Caco-2 (cell line): ENCODE data around the gene TM9SF3. TPM values are rescaled to one million over a fixed set of nuclear protein-coding genes. Genes with fewer than 3 reads are reported as not detected.

Experiments used
- BruUV-seq: library from RNA; stranded (reverse); fragments of 400-500 nt; replicated peaks from 2 replicates; lab custom pipeline; 2021; lab: Mats Ljungman, UMichigan
- CTCF ChIA-PET: fragments of 300-600 bp; sonication (Branson Sonifier 250); formaldehyde crosslinking; loops from one replicate; lab custom pipeline; 2022; ENCODE audit warnings: antibody characterized with exemption; lab: Charles Lee
- POLR2A ChIA-PET: fragments of 300-600 bp; sonication (Branson Sonifier 250); formaldehyde crosslinking; loops from one replicate; lab custom pipeline; 2022; ENCODE audit warnings: antibody characterized with exemption; lab: Charles Lee
- DNase-seq, 2 experiments: peaks; one replicate each; pipeline versions ENCODE4 v3.0.0 to v3.0.0-alpha.2; 2020 to 2022
- H3K27me3 ChIP-seq: replicated peaks from 2 replicates; pipeline ENCODE4 v1.6.0; 2011; ENCODE audit warnings: low read length; ENCODE audit not compliant: control insufficient read depth, insufficient read depth
- H3K36me3 ChIP-seq: 2 replicates; pipeline ENCODE4 v1.5.1; 2011; ENCODE audit warnings: low read length; ENCODE audit not compliant: control insufficient read depth, insufficient read depth
- H3K4me1 ChIP-seq: fragments of 250-450 bp; sonication (Bioruptor Pico); 2 replicates; pipeline ENCODE4 v1.5.1; 2020; ENCODE audit warnings: mild to moderate bottlenecking
- H3K4me3 ChIP-seq: 2 replicates; pipeline ENCODE4 v1.5.1; 2011; ENCODE audit warnings: low read depth, mild to moderate bottlenecking, control low read depth, low read length
- H3K9me3 ChIP-seq: fragments of 250-450 bp; sonication (Bioruptor Pico); 2 replicates; pipeline ENCODE4 v1.5.1; 2020; ENCODE audit warnings: mild to moderate bottlenecking, moderate library complexity
- H3K27ac Mint-ChIP-seq: one replicate; pipeline ENCODE4 v1.8.0; 2022; ENCODE audit warnings: mixed read lengths; ENCODE audit not compliant: unreplicated experiment
- H3K27me3 Mint-ChIP-seq: one replicate; pipeline ENCODE4 v1.8.0; 2022; ENCODE audit warnings: mixed read lengths; ENCODE audit not compliant: insufficient read depth, unreplicated experiment
- H3K36me3 Mint-ChIP-seq: one replicate; pipeline ENCODE4 v1.8.0; 2022; ENCODE audit warnings: mild to moderate bottlenecking, mixed read lengths; ENCODE audit not compliant: insufficient read depth, unreplicated experiment
- H3K4me1 Mint-ChIP-seq: one replicate; pipeline ENCODE4 v1.8.0; 2022; ENCODE audit warnings: low read depth, mixed read lengths; ENCODE audit not compliant: unreplicated experiment
- H3K4me3 Mint-ChIP-seq: one replicate; pipeline ENCODE4 v1.8.0; 2022; ENCODE audit warnings: mild to moderate bottlenecking, moderate library complexity, mixed read lengths; ENCODE audit not compliant: unreplicated experiment
- H3K9me3 Mint-ChIP-seq: one replicate; pipeline ENCODE4 v1.8.0; 2022; ENCODE audit warnings: mixed read lengths; ENCODE audit not compliant: unreplicated experiment
- CTCF ChIP-seq, 2 experiments: fragments of 200-600 bp in 1 of 2; IDR thresholded peaks; 1 replicate in 1 of 2; 2 replicates in 1 of 2; pipeline versions ENCODE4 v1.5.1 to v1.8.0; 2011 to 2022; ENCODE audit warnings: antibody characterized with exemption in 1 of 2, control low read depth in 1 of 2, inconsistent platforms in 1 of 2, low read depth in 1 of 2, low read length in 1 of 2, mild to moderate bottlenecking in 1 of 2, moderate library complexity in 1 of 2; ENCODE audit not compliant: insufficient read depth in 1 of 2, severe bottlenecking in 1 of 2, unreplicated experiment in 1 of 2
- intact Hi-C: fragments of 100-400 bp; cut with micrococcal nuclease; formaldehyde crosslinking; loops from one replicate; pipeline ENCODE4 v1.10.0; 2022; ENCODE audit not compliant: unreplicated experiment
- total RNA-seq: library from RNA; stranded (reverse); gene quantifications from 2 replicates; pipeline ENCODE4 v1.2.3, GENCODE V29; 2022

TM9SF3 gene
- total RNA-seq, 1 experiment from 2014 or later: 176 TPM

DNA sequence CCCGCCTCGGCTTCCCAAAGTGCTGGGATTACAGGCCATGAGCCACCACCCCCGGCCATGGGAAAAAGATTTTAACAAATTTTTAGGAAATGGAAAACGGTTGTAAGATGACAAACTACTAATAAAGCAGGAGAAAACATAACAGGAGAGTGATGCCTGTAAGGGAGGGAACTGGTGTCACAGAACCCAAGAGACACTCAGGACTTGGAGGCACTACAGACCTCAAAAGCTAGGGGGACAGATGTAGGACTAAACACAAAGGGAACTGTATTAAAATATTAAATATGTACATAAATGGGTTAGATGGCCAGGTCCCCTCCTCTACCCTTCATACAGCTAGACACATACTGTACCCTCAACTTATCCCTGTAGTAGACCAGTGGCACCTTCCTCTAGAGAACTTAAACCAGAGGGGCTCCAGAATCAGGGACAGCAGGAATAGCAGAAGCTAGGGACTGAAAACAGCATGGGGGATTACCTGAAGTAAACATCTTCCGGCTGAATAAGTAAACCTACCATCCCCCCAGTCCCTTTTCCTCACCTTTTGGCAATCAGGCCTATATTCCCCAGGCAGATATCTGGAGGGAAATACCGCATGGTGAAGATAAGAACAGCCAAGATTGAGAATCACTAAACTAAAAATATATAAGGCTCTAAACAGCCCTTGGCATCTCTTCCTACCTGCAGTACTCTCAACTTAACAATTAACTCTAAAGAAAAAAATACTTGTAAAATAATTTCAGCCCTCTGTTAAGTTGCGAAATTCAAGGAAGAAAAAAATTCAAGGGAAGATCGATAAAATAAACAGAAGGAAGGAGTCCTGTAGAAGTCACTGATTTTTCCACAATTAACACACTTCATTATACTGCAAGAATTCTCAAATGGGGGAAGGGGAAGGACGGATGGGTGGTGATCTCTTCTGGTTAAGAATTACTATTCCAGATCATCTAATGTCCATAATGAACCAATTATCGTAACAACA, 15.5 kb downstream of the TM9SF3 start:
- Mint-ChIP-seq H3K27me3 (no peaks in the 10 kb centered on the region), H3K4me3 (no peak overlapping the region), H3K4me1 (no peaks in the 10 kb centered on the region), H3K9me3 (no peaks in the 10 kb centered on the region), H3K27ac (no peak overlapping the region), H3K36me3 (peaks cover 55% of the 10 kb centered on the region)
- ChIA-PET CTCF (interaction anchor here (0.6 kb wide), 1 partner anchor 146 kb away, joined by 3 read pairs; no protein-coding TSS in a partner anchor), POLR2A (no interaction called here)
- no peaks in the 10 kb centered on the region for H3K27me3 ChIP-seq
- TF ChIP-seq CTCF (IDR thresholded peaks at IDR 0.05; ENCODE audit: insufficient read depth in 1 of 2, low read depth in 1 of 2, low read length in 1 of 2, severe bottlenecking in 1 of 2, unreplicated experiment in 1 of 2): no peak
- no peak overlapping the region for H3K4me3 ChIP-seq
- intact Hi-C loops: no loop called here
- no peaks in the 10 kb centered on the region for H3K9me3 ChIP-seq
- no peaks in the 10 kb centered on the region for H3K4me1 ChIP-seq
- no TSS peak for BruUV-seq
- no peak for DNase-seq
- H3K36me3 ChIP-seq: no peaks in the 10 kb centered on the region; the same call in 1 of the 2 replicates

DNA sequence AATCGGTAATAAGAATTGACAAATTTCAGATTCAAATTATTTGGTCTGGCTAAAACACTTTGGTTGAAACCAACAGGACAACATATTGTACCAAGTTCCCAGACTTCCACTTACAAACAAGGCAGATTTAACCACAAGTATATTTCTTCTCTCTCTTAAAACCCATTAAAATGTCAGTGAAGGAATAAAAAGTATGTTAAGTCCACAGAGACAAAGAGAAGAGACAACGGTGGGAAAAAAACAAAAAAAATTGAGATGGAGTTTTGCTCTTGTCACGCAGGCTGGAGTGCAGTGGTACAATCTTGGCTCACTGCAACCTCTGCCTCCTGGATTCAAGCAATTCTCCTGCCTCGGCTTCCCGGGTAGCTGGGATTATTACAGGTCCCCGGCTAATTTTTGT, 16.3 kb downstream of the TM9SF3 start:
- intact Hi-C loops: no loop called here
- Mint-ChIP-seq H3K4me3 (no peak overlapping the region), H3K27ac (no peak overlapping the region), H3K4me1 (no peaks in the 10 kb centered on the region), H3K36me3 (peaks cover 56% of the 10 kb centered on the region), H3K9me3 (no peaks in the 10 kb centered on the region), H3K27me3 (no peaks in the 10 kb centered on the region)
- no TSS peak for BruUV-seq
- TF ChIP-seq CTCF (IDR thresholded peaks at IDR 0.05; ENCODE audit: insufficient read depth in 1 of 2, low read depth in 1 of 2, low read length in 1 of 2, severe bottlenecking in 1 of 2, unreplicated experiment in 1 of 2): no peak
- Histone ChIP-seq H3K4me3 (no peak overlapping the region), H3K36me3 (no peaks in the 10 kb centered on the region; the same call in 1 of the 2 replicates), H3K4me1 (no peaks in the 10 kb centered on the region), H3K9me3 (no peaks in the 10 kb centered on the region), H3K27me3 (no peaks in the 10 kb centered on the region)
- ChIA-PET CTCF (no interaction called here), POLR2A (no interaction called here)
- no peak for DNase-seq

- H3K9me3 ChIP-seq: no peaks in the 10 kb centered on the region
- no peak for TF ChIP-seq CTCF (IDR thresholded peaks at IDR 0.05; ENCODE audit: insufficient read depth in 1 of 2, low read depth in 1 of 2, low read length in 1 of 2, severe bottlenecking in 1 of 2, unreplicated experiment in 1 of 2)
- no peak for DNase-seq
- H3K4me1 Mint-ChIP-seq: no peaks in the 10 kb centered on the region
- no peak overlapping the region for H3K4me3 Mint-ChIP-seq
- POLR2A ChIA-PET: no interaction called here
- no peak overlapping the region for H3K27ac Mint-ChIP-seq
- H3K27me3 ChIP-seq: no peaks in the 10 kb centered on the region
- CTCF ChIA-PET: no interaction called here
- H3K9me3 Mint-ChIP-seq: no peaks in the 10 kb centered on the region
- BruUV-seq: no TSS peak
- intact Hi-C loops: no loop called here
- no peaks in the 10 kb centered on the region for H3K27me3 Mint-ChIP-seq
- peaks cover 56% of the 10 kb centered on the region for H3K36me3 Mint-ChIP-seq
- H3K4me3 ChIP-seq: no peak overlapping the region
- no peaks in the 10 kb centered on the region for H3K4me1 ChIP-seq
- H3K36me3 ChIP-seq: no peaks in the 10 kb centered on the region; the same call in 1 of the 2 replicates
These were observed 18.4 kb downstream of the TM9SF3 start for GRCh38 chr10:96568402-96568801.
